ENCODE measurements around the gene ZFP92.

Gene ZFP92

DNA sequence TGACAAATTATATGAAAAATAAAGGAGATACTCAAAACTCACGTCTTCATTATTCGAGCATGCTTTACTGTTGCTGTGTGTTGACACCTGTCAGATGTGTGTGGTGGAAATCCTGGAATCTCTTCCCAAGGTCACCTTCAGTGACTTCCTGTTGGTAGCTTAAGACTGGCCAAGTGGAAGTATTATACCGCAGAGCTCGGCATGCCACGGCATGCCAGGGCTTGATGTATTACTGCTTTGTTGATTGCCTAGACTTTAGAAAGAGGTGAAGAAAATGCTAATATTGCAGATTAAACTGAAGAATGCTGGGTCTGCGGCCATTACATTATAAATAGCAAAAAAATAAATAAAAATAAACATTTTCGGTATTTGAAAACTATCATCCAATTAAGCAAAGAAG is 30.0 kb downstream of the ZFP92 start:
- no peak for DNase-seq

GRCh38 chrX:153441981-153442380 is 30.7 kb downstream of the ZFP92 start:
- DNase-seq: no peak

- DNase-seq: no peak
Measured at GRCh38 chrX:153442463-153442862, 31.2 kb downstream of the ZFP92 start.

GRCh38 chrX:153443476-153444332 is 32.4 kb downstream of the ZFP92 start:
- DNase-seq: no peak

- DNase-seq: no peak
Measured at GRCh38 chrX:153444333-153445011, 33.2 kb downstream of the ZFP92 start.

- no peak for DNase-seq
Measured at GRCh38 chrX:153445106-153445855, 34.0 kb downstream of the ZFP92 start.

GRCh38 chrX:153445856-153446635 is 34.8 kb downstream of the ZFP92 start, which contains the start of gene TREX2:
TSS of gene TREX2 (minus strand) at chrX:153446056. CDS start at chrX:153445430, 626 bp downstream.
- DNase-seq: no peak

DNA sequence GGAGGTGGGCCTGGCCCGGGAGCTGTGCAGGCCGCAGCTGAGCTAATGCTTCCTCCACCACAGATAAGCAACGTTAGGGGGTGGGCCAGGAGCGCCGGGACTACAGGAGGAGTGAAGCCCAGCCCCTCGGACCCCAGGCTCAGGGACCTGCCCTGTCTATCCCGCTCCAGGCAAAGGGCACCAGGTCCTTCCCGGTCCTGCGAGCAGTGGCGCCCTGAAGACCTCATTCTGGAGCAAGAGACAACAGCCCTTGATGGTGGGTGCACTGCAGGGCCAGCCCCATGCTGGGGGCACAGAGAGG is 35.3 kb downstream of the ZFP92 start:
- DNase-seq: no peak

DNA sequence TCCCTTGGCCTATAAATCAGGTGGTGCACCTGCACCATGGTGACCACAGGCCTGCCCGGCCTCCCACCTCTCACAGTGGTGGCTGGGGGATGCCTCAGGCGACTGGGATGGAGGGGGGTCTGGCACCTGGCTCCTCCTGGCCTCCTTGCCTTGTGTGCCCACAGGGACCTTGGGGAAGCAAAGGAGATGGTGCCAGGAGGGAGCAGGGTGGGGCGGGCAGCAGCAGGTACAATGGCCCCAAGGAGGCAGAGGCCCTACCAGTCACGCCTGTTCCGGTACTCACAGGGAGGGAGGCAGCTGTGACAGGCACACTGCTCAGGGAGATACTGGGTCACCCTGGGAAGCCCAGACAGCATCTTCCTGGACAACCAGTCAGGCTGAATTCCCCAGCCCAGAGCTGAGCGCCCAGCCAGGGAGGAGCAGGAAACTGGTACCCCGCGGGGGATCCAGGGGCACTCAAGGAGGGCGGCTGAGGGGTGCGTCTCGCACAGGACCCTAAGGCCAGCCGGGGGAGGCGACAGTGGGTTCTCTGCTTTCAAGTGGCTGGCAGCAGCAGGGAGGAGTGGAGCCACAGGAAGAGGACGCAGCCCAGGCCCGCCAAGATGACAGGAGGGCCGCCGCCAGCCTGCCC is 35.8 kb downstream of the ZFP92 start:
- no peak for DNase-seq

DNA sequence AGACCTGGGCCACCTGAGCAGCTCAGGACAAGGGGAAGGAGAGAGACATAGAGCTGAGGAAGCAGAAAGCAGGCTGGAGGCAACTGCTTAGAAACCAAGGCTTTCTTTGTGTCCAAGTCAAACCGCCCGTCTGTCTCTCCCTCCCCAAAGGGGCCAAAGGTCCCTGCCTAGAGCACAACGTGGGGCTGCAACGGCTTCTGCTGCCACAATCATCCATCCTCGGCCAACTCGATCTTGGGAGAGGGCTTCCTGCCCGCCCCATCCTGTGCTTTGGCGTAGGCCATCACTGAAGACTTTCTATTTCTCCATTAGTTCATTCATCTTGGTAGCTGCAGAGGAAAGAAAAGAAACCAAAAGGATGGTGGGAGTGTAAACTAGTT is 36.3 kb downstream of the ZFP92 start:
- no peak for DNase-seq

GRCh38 chrX:153448556-153449367 is 37.5 kb downstream of the ZFP92 start:
- no peak for DNase-seq

DNA sequence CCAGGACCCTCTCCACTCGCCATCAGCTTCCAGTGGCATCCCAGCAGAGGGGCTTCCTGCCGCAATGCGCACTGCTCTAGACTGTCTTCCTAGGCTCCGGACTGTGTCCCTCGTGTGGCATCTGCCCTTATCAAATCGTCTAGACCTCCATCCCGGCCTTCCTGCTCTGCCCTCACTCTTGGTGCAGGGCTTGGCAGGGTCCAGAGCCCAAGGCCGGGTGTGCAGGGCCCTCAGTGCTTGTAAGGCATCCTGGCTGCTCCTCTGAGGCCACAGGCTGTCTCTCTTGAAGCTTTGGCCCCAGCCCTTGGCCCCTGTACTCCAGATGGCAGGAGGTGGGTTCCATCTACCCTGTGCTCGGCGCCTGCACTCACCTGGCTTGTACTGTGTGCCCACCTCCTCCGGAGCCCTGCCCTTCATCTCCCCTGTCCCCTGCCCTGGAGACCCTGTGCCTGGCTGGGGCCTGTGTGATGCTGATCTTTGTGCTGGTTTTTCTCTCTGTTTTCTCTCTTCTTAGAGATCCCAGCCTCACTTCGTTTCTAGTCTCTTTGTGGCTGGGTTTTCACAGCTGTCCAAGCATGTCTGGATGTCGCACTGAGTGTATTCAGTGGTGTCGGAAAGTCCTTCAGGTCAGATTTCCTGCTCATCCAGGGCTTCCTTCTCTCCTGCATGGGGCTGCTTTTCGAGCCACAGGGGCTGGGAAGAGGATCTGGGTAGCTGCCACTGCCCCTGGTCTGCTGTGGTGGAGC is 38.3 kb downstream of the ZFP92 start:
- no peak for DNase-seq

DNA sequence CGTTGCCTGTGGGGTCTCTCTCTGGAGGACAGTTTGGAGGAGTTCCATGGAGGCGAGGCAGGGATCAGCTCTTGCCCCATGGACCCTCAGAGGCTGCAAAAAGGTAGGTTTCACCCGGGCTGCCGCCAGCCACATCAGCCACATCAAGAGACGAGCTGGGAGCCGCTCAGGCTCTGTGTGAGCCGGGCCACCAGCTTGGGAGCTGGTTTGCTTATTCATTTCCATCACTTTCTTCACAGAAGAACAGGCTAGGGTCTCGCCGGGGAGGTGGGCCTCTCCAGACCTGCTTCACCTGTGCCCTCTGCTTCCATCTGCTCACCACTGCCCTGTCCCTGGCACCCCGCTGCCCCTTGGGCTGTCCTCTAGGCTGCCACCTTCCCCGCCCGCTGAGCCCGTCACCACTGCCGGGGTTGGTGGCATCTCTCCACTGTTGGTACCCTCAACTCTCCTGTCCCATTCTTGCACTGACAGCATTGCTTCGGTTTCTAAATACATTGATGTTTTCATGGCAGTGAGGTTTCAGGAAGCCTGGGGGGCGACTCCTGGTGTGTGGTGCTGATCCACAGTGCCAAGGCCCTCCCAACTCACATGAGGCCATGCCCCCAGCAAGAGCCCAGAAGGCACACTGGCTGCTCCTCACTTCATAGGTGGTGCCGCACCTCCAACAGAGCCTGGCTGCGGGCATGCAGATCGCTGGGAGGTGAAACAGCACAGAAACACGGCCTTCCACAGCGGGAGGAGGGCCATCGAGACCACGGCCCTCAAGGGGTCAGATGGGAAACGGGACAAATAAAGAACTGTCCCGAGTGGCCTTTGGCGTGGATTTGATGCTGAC is 39.1 kb downstream of the ZFP92 start:
- no peak for DNase-seq

DNA sequence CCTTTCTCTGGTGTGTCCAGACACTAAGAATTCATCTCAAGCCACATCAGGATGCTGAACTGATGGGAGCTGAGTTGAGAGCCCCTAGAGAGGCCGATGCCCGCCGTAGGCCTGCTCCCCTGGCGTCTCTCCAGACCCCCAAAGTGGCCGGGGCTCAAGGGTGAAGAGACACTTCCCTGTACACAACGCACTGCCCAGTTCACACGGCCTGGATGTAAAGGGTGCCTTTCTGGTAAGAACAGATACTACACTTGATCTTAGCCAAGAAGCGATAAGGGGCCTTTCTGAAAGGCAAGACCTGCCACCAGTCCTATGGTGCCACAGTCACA is 39.6 kb downstream of the ZFP92 start:
- DNase-seq: no peak

- DNase-seq: no peak
Measured at GRCh38 chrX:153454901-153455550, 43.8 kb downstream of the ZFP92 start.

GRCh38 chrX:153455571-153455970 is 44.3 kb downstream of the ZFP92 start:
- DNase-seq: no peak

GRCh38 chrX:153456161-153456560 is 44.9 kb downstream of the ZFP92 start:
- DNase-seq: no peak

DNA sequence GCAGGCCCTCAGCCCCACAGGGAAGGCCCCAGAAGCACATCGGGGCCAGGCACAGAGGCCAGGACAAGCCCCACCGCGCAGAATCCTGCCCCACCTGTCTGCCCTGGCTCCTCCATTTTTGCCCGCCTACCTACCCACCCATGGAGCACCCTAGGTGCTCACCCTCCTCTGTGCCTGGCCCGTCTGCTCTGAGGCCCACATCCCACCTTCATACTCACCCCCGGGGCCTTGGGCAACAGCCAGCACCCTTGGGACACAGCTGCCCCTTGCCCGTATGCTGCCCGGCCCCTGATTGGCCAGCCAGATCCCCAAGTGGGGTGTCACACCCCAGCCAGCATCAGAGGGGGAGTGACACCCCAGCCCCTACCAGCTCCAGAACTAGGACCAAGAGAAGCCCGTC is 45.4 kb downstream of the ZFP92 start:
- no peak for DNase-seq

GRCh38 chrX:153457136-153457825 is 46.0 kb downstream of the ZFP92 start:
- no peak for DNase-seq
